GM12878 (cell line): ENCODE measurements around the gene TOMT. TPM values are rescaled to one million over a fixed set of nuclear protein-coding genes. Genes with fewer than 3 reads are reported as not detected.
A peak's percentile ranks its signal among the peaks of the same experiment; 100 is the strongest.

Experiments
- ATAC-seq: fragments of 200-7000 bp; cut with Tn5 transposase; 3 replicates; pipeline ENCODE4 v1.9.1; 2020; ENCODE audit warnings: mild to moderate bottlenecking, moderate library complexity
- BruUV-seq: library from RNA; stranded (reverse); fragments of 400-500 nt; replicated peaks from 2 replicates; lab custom pipeline; 2021; lab: Mats Ljungman, UMichigan
- CTCF ChIA-PET: fragments of 300-600 bp; sonication (Branson Sonifier 250); formaldehyde crosslinking; extraction: SDS; loops from one replicate; lab custom pipeline; 2021; ENCODE audit warnings: inconsistent platforms; lab: Yijun Ruan, JAX
- POLR2A ChIA-PET: fragments of 350-600 bp; formaldehyde crosslinking; extraction: SDS; loops from one replicate; lab custom pipeline; 2021; ENCODE audit warnings: inconsistent platforms; lab: Charles Lee
- RAD21 ChIA-PET: fragments of 300-600 bp; sonication (Branson Sonifier 250); formaldehyde crosslinking; loops from one replicate; lab custom pipeline; 2023; ENCODE audit warnings: antibody characterized with exemption; ENCODE audit not compliant: unreplicated experiment; lab: Charles Lee
- SMC1A ChIA-PET: fragments of 300-600 bp; sonication (Branson Sonifier 250); formaldehyde crosslinking; loops from one replicate; lab custom pipeline; 2023; ENCODE audit not compliant: unreplicated experiment, uncharacterized antibody; lab: Charles Lee
- DNase-seq: peaks from one replicate; pipeline ENCODE4 v3.0.0-alpha.2; 2011; ENCODE audit warnings: low read depth, low spot score
- FAIRE-seq: peaks from 3 replicates; lab custom pipeline; 2011; peaks lifted over from hg19 to GRCh38; lab: Jason Lieb, UNC
- H2AFZ ChIP-seq: 2 replicates; pipeline ENCODE4 v1.6.0; 2011; ENCODE audit warnings: low read depth, low read length, control low read depth; ENCODE audit not compliant: control insufficient read depth
- H3K27ac ChIP-seq: 2 replicates; pipeline ENCODE4 v1.5.1; 2011; ENCODE audit warnings: control low read depth; ENCODE audit not compliant: control insufficient read depth, insufficient read depth
- H3K27me3 ChIP-seq, 2 experiments: replicated peaks in 1 of 2; 2 replicates each; pipeline versions ENCODE4 v1.6.0 to v1.6.1; 2011; ENCODE audit warnings: low read length in 1 of 2; ENCODE audit not compliant: control insufficient read depth in 2 of 2, insufficient read depth in 2 of 2
- H3K36me3 ChIP-seq, 2 experiments: 2 replicates each; pipeline ENCODE4 v1.5.1; 2011; ENCODE audit warnings: low read length in 1 of 2; ENCODE audit not compliant: control insufficient read depth in 2 of 2, insufficient read depth in 2 of 2
- H3K4me1 ChIP-seq: 2 replicates; pipeline ENCODE4 v1.6.1; 2011; ENCODE audit warnings: mild to moderate bottlenecking, low read length, moderate library complexity, mixed read lengths; ENCODE audit not compliant: control insufficient read depth, insufficient read depth
- H3K4me2 ChIP-seq: 2 replicates; pipeline ENCODE4 v1.6.0; 2011; ENCODE audit warnings: control low read depth; ENCODE audit not compliant: control insufficient read depth, insufficient read depth
- H3K4me3 ChIP-seq: fragments of 200-600 bp; sonication (generic); 2 replicates; pipeline ENCODE4 v1.5.1; 2016
- H3K79me2 ChIP-seq: 2 replicates; pipeline ENCODE4 v1.6.0; 2011; ENCODE audit warnings: low read length; ENCODE audit not compliant: control insufficient read depth, insufficient read depth
- H3K9ac ChIP-seq: 2 replicates; pipeline ENCODE4 v1.8.0; 2011; ENCODE audit warnings: low read length, control low read depth, mixed read lengths; ENCODE audit not compliant: control insufficient read depth, insufficient read depth
- H3K9me3 ChIP-seq: replicated peaks from 3 replicates; pipeline ENCODE4 v1.5.1; 2011; ENCODE audit warnings: mild to moderate bottlenecking, low read length; ENCODE audit not compliant: control insufficient read depth, insufficient read depth
- H4K20me1 ChIP-seq: 2 replicates; pipeline ENCODE4 v1.6.0; 2011; ENCODE audit not compliant: control insufficient read depth, insufficient read depth
- BRCA1 ChIP-seq: IDR thresholded peaks from 2 replicates; pipeline ENCODE4 v1.6.1; 2011; ENCODE audit warnings: low read depth, low read length, improper control_type of control experiment
- FOS ChIP-seq: IDR thresholded peaks from 3 replicates; pipeline ENCODE4 v1.6.1; 2011; ENCODE audit warnings: borderline replicate concordance; ENCODE audit not compliant: insufficient read length; ENCODE audit errors: extremely low read depth
- FOXM1 ChIP-seq: IDR thresholded peaks from 2 replicates; pipeline ENCODE4 v1.6.1; 2012; ENCODE audit warnings: low read depth, mild to moderate bottlenecking, inconsistent platforms, low read length, moderate library complexity
- IKZF2 ChIP-seq, 2 experiments: fragments of 450-650 bp; IDR thresholded peaks; 2 replicates each; pipeline ENCODE4 v1.6.1; 2017; ENCODE audit warnings: mild to moderate bottlenecking in 2 of 2, moderate library complexity in 2 of 2
- KLF5 ChIP-seq: fragments of 450-650 bp; IDR thresholded peaks from 2 replicates; pipeline ENCODE4 v1.6.1; 2014; ENCODE audit warnings: mild to moderate bottlenecking; ENCODE audit not compliant: partially characterized antibody
- NR2C1 ChIP-seq: fragments of 450-650 bp; IDR thresholded peaks from 2 replicates; pipeline ENCODE4 v1.6.1; 2017; ENCODE audit warnings: antibody characterized with exemption, mild to moderate bottlenecking, moderate library complexity
- SMC3 ChIP-seq: IDR thresholded peaks from 2 replicates; pipeline ENCODE4 v1.6.1; 2011; ENCODE audit warnings: low read length, improper control_type of control experiment, borderline replicate concordance
- SUZ12 ChIP-seq: fragments of 200-600 bp; sonication (generic); IDR thresholded peaks from one replicate; pipeline ENCODE4 v1.6.1; 2018; ENCODE audit warnings: antibody characterized with exemption, mild to moderate bottlenecking; ENCODE audit not compliant: unreplicated experiment
- ZNF384 ChIP-seq: IDR thresholded peaks from 2 replicates; pipeline ENCODE4 v1.6.1; 2012; ENCODE audit warnings: low read depth, mild to moderate bottlenecking, low read length, improper control_type of control experiment, borderline replicate concordance
- WGBS: methylation state at CpG from one replicate; pipeline ENCODE4 v1.1.6; 2016; ENCODE audit warnings: low lambda C conversion rate; ENCODE audit not compliant: insufficient replicate concordance, insufficient coverage; ENCODE audit errors: missing lambda C conversion rate; 5-methylcytosine and 5-hydroxymethylcytosine counted together
- in situ Hi-C: fragments of 300-500 bp; cut with MboI; formaldehyde crosslinking; loops from 9 replicates; pipeline ENCODE4 v1.14.3; 2018; ENCODE audit warnings: mixed read lengths
- intact Hi-C: fragments of 100-400 bp; cut with micrococcal nuclease; formaldehyde crosslinking; loops from one replicate; pipeline ENCODE4 v1.14.2; 2022; ENCODE audit not compliant: unreplicated experiment
- polyA plus RNA-seq, 11 experiments: library from polyadenylated mRNA; depleted of rRNA in 4 of 11; unstranded in 6 of 11; stranded (reverse) in 5 of 11; fragments of >200 nt; fragmentation: Nextera tagmentation in 4 of 11; fragmentation: Illumina TruSeq in 1 of 11; extraction: Ambion mirVana in 4 of 11; extraction: Trizol in 1 of 11; gene quantifications; 1 replicate in 1 of 11; 2 replicates in 10 of 11; pipeline versions ENCODE4 v1.2.1 to v1.2.3, GENCODE V29; 2011 to 2016; ENCODE audit warnings: inconsistent platforms in 2 of 11, missing spikeins in 2 of 11, low read depth in 1 of 11
- total RNA-seq, 4 experiments: library from RNA; depleted of rRNA in 3 of 4; stranded (reverse); fragments of >200 nt in 3 of 4; fragmentation: Illumina TruSeq in 1 of 4; extraction: Trizol in 1 of 4; gene quantifications; 2 replicates each; pipeline versions ENCODE4 v1.2.1 to v1.2.3, GENCODE V29; 2013 to 2021
- TF ChIP-seq, protein P1 (sequence below): fragments of 450-650 bp; IDR thresholded peaks from 2 replicates; pipeline ENCODE4 v1.6.1; 2016; ENCODE audit warnings: mild to moderate bottlenecking
- TF ChIP-seq, protein P2 (sequence below): fragments of 450-650 bp; formaldehyde crosslinking; IDR thresholded peaks from 2 replicates; pipeline ENCODE4 v1.5.0; 2022; ENCODE audit warnings: mild to moderate bottlenecking, missing genetic modification characterization

The TOMT gene
- total and polyA plus RNA-seq, 10 of the 15 experiments (the other 5 are each of a cell fraction or from before 2014, with no cell fraction given) = not detected

DNA sequence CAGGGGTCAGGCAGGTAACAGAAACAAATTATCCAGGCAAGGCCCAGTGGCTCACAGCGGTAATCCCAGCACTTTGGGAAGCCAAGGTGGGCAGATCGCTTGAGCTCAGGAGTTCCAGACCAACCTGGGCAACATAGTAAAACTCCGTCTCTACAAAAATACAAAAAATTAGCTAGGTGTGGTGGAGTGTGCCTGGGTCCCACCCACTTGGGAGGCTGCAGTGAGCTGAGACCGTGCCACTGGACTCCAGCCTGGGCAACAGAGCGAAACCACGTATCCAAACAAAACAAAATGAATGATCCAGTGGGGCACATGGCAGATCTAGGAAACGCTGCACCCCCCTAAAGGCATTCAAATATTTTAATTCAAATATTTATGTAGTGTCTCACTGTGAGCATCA, 35.2 kb upstream of the TOMT start:
- Histone ChIP-seq H3K4me1 (peaks cover 27% of the 10 kb centered on the region), H3K36me3 (no peaks in the 10 kb centered on the region; a peak in 2 of 4 replicates), H3K79me2 (peaks cover 65% of the 10 kb centered on the region), H3K9me3 (no peaks in the 10 kb centered on the region), H3K27ac (peak overlapping the region; percentile 63), H4K20me1 (no peaks in the 10 kb centered on the region), H3K27me3 (no peaks in the 10 kb centered on the region), H3K4me2 (peak overlapping the region; percentile 56), H3K9ac (peak overlapping the region; percentile 41), H2AFZ (no peak overlapping the region), H3K4me3 (peak overlapping the region; percentile 59; the same call in 1 of the 2 replicates)
- ChIA-PET SMC1A (interaction anchor here (0.8 to 8.0 kb wide), 3 partner anchors 11 to 31 kb away, joined by 3 to 48 read pairs (median 3); no protein-coding TSS in a partner anchor), CTCF (interaction anchor here (0.7 to 2.9 kb wide), 5 partner anchors 16 to 85 kb away, joined by 3 to 16 read pairs (median 3); no protein-coding TSS in a partner anchor), RAD21 (interaction anchor here (1.3 to 7.8 kb wide), 4 partner anchors 31 to 360 kb away, joined by 3 to 46 read pairs (median 5); no protein-coding TSS in a partner anchor), POLR2A (interaction anchor here (0.7 to 2.8 kb wide), 6 partner anchors 9 to 31 kb away, joined by 3 to 16 read pairs (median 4); no protein-coding TSS in a partner anchor)
- intact Hi-C loops = no loop called here
- in situ Hi-C loops = no loop called here
- ATAC-seq (no peak), FAIRE-seq (no peak), DNase-seq (no peak)
- no peak for TF ChIP-seq BRCA1
- no peak for TF ChIP-seq SMC3
- TF ChIP-seq NR2C1 = no peak
- TF ChIP-seq, protein P1, sequence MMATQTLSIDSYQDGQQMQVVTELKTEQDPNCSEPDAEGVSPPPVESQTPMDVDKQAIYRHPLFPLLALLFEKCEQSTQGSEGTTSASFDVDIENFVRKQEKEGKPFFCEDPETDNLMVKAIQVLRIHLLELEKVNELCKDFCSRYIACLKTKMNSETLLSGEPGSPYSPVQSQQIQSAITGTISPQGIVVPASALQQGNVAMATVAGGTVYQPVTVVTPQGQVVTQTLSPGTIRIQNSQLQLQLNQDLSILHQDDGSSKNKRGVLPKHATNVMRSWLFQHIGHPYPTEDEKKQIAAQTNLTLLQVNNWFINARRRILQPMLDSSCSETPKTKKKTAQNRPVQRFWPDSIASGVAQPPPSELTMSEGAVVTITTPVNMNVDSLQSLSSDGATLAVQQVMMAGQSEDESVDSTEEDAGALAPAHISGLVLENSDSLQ = no peak
- TF ChIP-seq IKZF2 (IDR thresholded peaks at IDR 0.05) = no peak
- TF ChIP-seq SUZ12 = no peak
- no peak for TF ChIP-seq FOS
- no peak for TF ChIP-seq FOXM1
- TF ChIP-seq, protein P2, sequence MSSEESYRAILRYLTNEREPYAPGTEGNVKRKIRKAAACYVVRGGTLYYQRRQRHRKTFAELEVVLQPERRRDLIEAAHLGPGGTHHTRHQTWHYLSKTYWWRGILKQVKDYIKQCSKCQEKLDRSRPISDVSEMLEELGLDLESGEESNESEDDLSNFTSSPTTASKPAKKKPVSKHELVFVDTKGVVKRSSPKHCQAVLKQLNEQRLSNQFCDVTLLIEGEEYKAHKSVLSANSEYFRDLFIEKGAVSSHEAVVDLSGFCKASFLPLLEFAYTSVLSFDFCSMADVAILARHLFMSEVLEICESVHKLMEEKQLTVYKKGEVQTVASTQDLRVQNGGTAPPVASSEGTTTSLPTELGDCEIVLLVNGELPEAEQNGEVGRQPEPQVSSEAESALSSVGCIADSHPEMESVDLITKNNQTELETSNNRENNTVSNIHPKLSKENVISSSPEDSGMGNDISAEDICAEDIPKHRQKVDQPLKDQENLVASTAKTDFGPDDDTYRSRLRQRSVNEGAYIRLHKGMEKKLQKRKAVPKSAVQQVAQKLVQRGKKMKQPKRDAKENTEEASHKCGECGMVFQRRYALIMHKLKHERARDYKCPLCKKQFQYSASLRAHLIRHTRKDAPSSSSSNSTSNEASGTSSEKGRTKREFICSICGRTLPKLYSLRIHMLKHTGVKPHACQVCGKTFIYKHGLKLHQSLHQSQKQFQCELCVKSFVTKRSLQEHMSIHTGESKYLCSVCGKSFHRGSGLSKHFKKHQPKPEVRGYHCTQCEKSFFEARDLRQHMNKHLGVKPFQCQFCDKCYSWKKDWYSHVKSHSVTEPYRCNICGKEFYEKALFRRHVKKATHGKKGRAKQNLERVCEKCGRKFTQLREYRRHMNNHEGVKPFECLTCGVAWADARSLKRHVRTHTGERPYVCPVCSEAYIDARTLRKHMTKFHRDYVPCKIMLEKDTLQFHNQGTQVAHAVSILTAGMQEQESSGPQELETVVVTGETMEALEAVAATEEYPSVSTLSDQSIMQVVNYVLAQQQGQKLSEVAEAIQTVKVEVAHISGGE (CRISPR knock-in tag) = no peak
- no peak for TF ChIP-seq ZNF384
- TF ChIP-seq KLF5 = no peak
- no TSS peak for BruUV-seq
- WGBS = 68% methylated on average over 7 of the region's 7 CpGs
